GM10266 (cell line): ENCODE measurements around the gene SUSD3.

Experiments used
- DNase-seq: peaks from one replicate; pipeline ENCODE4 v3.0.0; 2012; ENCODE audit errors: extremely low spot score
- CTCF ChIP-seq: IDR thresholded peaks from 2 replicates; pipeline ENCODE4 v1.5.1; 2012; ENCODE audit warnings: mild to moderate bottlenecking, low read depth; ENCODE audit not compliant: control insufficient read depth, insufficient read depth; ENCODE audit errors: missing control alignments

The SUSD3 gene

GRCh38 chr9:93084471-93084881, 26.0 kb downstream of the SUSD3 start:
- TF ChIP-seq CTCF: no peak
- no peak for DNase-seq

- no peak for TF ChIP-seq CTCF
- DNase-seq: no peak
Observed at GRCh38 chr9:93085676-93086075, 27.2 kb downstream of the SUSD3 start.

DNA sequence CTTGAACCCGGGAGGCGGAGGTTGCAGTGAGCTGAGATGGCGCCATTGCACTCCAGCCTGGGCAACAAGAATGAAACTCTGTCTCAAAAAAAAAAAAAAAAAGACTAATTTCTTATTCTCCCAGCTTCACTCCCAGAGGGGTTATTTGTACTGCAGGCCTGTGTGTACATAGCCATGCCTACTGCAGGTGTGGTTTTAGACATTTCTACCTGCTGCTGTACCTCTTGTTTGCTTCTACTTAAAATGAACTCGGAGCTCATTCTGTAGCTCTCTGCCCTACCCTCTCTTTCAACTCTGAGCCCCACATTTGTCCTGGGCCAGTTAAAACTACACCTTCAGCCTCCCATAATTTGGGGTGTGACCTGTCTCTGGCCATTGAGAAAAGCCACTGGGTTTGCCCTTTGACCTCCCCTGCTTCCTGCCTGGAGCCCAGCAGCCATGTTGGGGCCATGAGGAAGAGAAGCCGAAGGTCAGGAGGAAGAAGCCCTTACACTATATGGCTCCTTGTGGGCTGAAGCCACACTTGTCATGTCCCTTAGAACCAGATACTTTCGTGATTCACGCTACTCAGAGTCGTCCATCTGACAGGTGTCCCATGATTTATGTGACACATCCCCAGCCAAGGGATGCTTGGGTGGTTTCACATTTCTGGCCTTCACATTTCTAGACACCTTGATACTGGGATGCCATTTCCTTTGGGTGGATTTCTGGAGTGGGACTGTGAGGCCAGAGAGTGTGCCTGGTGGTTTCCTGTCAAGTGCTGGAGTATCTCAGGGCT, 28.1 kb downstream of the SUSD3 start:
- DNase-seq: no peak
- no peak for TF ChIP-seq CTCF

DNA sequence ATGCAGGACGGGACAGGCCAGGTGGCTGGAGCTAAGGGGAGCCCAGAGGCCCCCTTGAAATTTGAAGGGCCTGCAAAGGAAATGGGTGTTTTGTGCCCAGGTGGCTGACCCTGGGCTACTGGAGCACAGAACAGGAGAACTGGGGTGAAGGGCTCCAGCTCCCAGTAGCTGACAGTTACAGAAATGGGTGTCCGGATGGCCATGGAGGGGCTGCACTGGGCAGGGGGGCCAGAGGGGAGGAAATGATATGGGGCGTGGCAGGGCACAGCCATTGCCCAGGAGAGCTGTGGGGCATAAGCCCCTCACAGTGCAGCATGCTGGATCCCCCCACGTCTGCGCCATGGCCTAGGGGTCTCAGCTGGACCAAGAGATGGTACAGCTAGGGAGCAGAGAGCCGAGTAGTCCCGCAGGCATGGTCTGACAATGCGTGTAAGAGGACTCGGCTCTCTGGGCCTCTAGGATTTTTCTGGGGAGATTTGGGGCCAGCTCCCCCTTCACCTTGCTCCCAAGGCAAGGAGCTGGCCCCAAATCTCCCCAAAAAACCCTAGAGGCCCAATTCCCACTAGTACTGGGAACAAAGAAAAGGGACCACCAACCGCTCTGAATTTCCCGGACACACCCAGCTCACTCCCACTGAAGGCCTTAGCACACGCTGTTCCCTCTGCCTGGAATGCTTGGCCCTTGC, 29.6 kb downstream of the SUSD3 start:
- no peak for DNase-seq
- no peak for TF ChIP-seq CTCF

DNA sequence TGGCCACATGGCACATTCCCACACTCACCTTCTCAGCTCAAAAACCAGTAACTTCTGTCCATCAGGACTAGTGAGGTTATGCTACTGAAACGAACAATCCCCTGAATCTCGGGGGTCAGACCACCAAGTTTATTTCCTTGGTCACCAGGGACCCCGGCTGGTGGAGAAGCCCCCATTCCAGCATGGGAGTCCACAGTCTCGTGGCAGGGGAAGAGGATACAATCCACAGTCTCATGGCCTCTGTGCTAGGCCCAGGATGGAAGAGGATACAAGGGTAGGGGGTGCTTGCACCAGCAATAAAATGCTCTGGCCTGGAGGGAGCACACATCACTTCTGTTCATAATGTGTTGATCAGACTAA, 30.1 kb downstream of the SUSD3 start:
- no peak for DNase-seq
- no peak for TF ChIP-seq CTCF

DNA sequence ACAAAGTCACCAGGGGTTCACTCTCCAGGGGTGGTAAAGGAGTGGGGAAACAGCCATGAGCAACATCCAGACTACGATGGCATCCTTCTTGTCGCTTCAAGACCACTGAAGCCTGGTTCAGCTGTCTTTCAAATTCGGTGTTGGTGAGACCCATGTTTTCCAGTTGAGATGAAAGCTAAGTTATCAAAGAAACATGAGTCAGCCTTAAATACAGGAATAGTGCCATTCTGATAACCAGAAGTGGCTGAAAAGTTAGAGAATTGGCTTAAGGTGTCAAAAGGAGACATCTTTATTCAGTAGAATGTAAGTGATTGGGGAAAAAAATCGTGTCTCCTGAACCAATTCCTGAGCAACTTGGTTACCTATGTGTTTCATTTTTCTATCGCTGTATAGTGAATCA, 30.5 kb downstream of the SUSD3 start:
- no peak for DNase-seq
- no peak for TF ChIP-seq CTCF

- DNase-seq: no peak
- no peak for TF ChIP-seq CTCF
Observed at GRCh38 chr9:93089481-93089991, 31.0 kb downstream of the SUSD3 start.
